HG03280 (cell line): ENCODE measurements around the gene BCS1L.
"Not testable (repeated sequence)": the region's sequence is repeated elsewhere in the genome, so short reads cannot be mapped to it uniquely, and the experiment has no call there.

Experiments used
- ATAC-seq: cut with Tn5 transposase; IDR thresholded peaks from one replicate; pipeline ENCODE4 v1.9.1; 2021; ENCODE audit warnings: mild to moderate bottlenecking, moderate library complexity; ENCODE audit not compliant: unreplicated experiment

The BCS1L gene

DNA sequence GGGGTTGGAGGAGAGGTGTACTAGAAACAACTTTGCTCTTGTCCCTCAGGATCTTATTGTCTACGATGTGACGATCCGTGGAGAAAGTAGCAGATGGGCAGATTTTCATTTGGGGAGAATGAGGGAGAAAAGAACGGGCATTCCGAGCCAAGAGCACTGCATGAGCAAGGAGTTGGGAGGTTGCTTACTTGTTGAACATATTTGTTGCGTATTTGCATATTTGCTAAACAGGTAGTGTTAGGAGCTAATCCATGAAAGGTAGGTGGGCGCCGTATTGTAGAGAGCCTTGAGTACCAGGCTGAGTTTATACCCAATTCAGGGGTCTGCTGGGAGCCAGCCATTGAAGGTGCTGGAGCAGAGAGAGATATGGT lies 490 bp downstream of the BCS1L start:
- no peak for ATAC-seq

DNA sequence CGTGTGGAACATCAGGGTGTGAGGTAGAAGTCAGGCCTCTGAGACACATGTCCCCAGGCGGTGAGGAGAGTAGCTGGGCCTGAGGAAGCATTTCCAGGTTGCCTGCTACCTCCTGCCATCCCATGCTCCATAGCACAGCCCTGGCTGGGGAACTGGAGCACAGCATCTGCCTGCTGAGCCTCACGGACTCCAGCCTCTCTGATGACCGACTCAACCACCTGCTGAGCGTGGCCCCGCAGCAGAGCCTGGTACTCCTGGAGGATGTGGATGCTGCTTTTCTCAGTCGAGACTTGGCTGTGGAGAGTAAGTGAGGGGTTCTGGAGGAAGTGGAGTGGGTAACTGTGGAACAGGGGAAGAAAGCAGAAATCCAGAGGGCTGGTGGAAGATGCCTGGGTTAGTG lies 2.9 kb downstream of the BCS1L start:
- no peak for ATAC-seq

DNA sequence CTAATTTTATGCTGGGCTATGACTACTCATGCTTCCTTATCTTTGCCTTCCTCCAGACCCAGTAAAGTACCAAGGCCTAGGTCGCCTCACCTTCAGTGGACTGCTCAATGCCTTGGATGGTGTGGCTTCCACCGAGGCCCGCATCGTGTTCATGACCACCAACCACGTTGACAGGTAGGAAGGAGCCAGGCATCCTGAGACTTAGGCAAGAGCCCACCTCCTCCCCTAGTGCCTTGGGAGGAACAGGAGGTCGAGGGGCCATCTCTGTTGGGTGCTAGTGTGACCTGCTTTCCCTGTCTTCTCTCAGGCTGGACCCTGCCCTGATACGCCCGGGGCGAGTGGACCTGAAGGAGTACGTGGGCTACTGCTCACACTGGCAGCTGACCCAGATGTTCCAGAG lies 3.3 kb downstream of the BCS1L start:
- ATAC-seq = no peak

DNA sequence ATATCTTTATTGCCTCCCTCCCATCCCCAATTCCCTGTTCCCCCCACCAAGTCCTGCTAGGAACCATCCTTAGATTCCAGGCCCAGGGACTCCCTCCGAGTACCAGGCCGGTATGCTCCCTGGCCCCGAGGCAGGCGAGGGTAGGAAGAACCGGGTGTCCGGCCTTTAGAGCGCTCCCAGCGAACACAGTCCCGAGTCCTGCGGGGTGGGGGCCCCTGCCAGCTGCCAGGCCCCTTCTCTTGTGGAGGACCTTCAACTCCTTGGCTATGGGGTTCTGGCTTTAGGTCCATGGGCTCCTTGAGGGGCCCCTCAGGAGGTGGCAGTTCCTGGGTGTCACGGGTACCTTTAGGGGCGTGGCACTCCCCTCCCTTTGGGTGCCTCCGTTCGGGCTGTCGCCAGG lies 4.4 kb downstream of the BCS1L start:
- no peak for ATAC-seq

DNA sequence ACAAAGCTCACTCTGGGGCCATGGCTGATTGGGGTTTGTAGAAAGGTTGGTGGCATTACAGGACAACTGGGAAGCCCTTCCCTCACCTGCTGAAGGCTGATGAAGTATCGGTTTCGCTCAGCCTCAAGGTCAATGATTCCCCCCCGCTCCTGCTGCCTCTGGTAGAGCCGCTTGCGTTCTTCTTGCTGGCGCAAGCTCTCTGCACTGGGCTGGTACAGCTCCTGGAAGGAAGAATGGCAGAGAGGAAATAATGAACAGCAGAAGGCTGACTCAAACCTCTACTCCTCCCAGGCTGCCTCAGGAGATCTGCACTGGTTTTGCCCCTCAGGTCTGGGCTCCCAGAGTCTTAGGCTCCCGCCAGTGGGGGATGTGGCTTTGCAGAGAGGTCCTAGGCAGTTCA lies 5.2 kb downstream of the BCS1L start:
- no peak for ATAC-seq

DNA sequence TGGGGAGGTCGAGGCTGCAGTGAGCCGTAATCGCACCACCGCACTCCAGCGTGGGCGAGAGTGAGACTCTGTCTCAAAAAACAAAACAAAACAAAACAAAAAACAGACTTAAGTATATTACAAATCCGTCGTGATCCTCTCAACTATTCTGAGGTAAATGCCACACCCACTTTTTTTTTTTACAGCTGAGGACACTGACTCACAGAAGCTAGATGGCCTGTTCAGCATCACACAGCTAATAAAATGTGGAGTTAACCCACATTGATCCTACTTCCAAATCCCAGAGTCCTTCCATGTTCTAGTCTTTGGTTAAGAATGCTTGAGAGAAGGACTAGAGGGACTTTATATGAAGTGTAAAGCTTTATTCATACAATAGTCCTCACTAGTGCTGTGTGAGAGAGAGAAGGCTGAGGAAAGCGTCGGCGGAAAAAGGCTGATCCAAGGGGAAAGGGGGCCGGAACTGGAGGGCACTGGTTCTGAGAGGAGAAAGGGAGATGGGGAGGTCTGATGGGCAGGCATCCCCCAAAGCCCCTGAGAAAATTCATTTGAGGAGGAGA lies 11.7 kb downstream of the BCS1L start:
- no peak for ATAC-seq

DNA sequence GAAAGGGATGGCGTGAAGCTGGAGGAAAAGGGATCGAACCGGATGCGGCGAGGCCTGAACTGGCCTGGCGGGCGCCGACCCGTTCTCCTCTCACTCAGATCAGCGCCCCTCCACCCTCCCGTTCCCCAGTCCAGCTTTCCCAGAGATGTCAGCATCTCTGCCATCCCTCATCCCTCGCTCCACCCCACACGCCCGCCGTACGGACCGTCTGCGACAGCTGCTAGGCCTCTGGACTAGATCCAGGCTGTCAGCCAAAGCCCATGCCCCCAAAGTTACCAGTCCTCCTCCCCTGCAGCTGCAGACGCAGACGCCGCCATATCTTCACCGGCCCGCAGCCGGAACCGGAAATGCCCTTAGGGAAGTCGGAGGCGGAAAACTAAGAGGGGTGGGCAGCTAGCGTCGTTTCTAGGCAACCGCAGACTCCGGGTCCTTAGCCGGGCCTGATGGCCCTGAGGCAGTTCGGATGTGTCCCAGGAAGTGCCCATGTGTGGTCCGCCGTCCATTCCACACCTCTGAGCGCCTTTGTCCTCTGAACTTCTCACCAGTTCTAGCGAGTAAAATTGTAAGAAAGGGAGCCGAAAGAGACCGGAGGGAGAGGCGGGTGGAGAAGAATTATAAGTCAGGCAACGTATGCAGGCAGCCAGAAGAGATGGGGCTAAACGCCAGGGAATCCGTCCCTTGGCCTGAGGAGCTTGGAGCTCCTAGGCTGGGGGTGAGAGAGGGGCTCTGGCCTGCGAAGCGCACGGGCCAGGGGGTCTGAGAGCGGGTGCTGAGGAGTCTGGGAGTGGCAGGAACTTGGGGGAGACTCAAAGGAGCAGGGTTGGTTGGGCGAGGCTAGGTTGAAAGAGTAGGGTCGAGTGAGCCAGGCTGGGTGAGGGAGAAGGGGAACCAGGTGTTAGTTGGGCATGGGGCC lies 12.4 kb downstream of the BCS1L start, which contains the start of the genes RNF25 and STK36:
Gene RNF25 (minus strand): TSS at position 349 of the 913 bp plus-strand sequence. CDS start 32 bp downstream, at position 317.
Gene STK36 (plus strand): TSS at position 433 of the 913 bp plus-strand sequence. CDS start 744 bp downstream, outside the sequence.
- ATAC-seq = peak; percentile 98

DNA sequence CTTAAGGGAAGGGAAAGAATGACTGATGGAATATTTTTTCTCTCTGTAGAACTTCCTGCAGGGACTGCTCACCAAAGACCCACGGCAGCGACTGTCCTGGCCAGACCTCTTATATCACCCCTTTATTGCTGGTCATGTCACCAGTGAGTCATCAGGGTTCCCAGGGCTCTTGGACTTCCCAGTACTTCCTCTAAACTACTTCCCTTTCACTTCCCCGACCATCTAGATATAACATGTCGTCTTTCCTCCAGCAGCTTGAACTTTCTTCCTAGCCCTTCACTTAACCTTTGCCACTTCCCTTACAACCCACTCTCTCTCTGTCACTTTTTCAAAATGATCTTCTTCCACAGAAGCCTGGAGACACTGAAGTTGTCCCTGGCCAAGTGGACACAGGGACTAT lies 19.6 kb downstream of the BCS1L start:
- no peak for ATAC-seq

DNA sequence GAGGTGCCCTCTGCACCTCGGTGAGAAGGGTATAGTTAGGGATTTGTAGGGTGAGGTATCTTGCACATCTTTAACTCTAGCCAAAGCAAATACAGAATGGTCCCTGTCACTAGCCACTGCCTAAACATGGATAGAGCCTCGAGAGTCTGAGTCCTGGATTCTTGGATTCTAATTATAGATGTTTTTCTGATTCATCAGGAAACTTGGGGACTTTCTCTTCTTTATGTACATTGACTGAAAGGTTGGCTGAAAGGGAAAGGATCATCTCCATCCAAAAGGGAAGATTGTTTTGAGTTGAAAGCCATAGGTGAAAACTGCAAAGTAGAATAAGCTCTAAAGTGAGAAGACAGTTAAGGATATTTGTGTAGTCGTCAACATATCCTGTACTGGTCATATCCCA lies 20.6 kb downstream of the BCS1L start:
- ATAC-seq = no peak

DNA sequence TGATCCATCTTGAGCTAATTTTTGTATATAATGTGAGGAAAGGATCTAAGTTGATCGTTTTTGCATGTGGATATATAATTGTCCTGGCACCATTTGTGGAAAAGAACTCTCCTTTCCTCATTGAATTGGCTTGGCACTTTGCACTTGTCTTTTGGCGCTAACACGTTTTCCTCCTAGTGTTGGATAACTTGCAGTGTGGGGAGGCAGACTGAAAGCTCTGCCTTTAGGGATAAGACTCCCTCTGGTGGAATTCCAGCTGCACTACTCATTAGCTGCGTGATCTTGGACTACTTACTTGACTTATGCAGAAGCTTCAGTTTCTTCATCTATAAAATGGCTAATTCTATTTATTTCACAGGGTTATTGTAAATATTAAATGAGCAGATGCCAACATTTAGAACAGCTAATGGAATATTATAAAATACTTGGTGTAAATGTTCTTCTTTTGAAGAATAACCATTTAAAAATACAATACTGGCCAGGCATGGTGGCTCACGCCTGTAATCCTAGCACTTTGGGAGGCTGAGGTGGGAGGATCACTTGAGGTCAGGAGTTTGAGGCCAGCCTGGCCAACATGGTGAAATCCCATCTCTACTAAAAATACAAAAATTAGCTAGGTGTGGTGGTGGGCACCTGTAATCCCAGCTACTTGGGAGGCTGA lies 28.0 kb downstream of the BCS1L start:
- ATAC-seq = not testable (repeated sequence)

DNA sequence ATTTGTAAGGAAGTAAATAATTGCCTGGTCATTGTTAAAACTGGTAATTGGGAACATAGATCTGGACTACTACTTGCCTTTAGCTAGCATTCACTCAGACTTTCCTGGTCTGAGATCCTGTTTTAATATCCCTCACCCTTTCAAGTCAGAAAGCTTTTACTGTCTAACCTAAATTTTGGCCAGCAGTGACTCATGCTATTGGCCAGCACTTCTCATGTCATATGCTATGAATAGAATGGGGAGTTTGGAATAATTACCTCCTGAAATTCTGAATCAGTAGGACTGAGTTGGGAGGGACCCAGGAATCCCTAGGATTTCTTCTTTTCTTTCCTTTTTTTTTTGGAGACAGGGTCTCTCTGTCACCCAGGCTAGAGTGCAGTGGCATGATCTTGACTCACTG lies 31.8 kb downstream of the BCS1L start:
- no peak for ATAC-seq

DNA sequence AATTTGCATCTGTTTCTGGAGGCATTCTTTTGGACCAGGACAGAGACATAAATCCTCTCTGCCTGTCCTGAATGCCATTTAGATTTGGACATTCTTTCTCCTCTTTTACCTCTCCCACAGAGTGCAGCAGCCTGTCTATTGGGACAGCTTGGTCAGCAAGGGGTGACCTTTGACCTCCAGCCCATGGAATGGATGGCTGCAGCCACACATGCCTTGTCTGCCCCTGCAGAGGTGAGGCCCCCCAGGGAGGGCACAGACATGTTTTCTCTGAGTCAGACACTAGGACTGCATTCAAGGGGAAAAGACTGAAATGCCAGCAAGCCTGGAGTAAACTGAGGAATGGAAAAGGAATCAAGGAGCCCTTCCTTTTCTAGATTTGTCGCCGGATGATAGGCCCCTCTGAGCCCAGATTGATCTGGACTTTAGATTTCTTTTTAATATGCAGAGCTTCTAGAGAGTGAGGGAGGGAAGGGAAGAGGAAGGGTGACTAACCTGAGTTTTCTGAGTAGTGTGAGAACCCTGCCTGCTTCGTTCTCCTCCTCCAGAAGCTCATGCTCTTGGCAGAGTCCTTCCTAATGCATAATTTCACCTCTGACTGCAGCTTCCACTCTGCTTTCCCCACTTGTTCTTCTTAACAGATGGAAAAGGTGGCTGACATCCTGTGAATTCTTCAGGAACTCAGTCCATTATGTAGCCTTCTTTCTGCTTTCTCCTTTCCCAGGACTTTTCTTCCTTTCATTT lies 35.1 kb downstream of the BCS1L start:
- no peak for ATAC-seq

DNA sequence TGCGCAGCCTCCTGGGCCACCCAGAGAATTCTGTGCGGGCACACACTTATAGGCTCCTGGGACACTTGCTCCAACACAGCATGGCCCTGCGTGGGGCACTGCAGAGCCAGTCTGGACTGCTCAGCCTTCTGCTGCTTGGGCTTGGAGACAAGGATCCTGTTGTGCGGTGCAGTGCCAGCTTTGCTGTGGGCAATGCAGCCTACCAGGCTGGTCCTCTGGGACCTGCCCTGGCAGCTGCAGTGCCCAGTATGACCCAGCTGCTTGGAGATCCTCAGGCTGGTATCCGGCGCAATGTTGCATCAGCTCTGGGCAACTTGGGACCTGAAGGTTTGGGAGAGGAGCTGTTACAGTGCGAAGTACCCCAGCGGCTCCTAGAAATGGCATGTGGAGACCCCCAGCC lies 39.4 kb downstream of the BCS1L start:
- no peak for ATAC-seq

DNA sequence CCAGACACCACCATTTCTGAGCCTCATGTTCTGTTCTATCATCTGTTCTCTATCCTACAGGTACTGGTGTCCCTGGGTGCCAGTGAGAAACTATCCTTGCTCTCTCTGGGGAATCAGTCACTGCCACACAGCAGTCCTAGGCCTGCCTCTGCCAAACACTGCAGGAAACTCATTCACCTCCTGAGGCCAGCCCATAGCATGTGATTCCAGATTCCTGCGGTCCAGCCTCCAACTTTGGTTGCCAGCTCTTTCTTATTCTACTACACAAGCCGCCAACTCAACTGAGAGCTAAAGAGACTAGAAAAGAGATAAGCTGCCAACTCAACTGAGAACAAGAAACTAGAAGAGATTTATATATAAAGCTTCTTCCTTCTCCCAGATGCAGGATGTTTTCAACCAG lies 42.3 kb downstream of the BCS1L start:
- ATAC-seq = no peak

DNA sequence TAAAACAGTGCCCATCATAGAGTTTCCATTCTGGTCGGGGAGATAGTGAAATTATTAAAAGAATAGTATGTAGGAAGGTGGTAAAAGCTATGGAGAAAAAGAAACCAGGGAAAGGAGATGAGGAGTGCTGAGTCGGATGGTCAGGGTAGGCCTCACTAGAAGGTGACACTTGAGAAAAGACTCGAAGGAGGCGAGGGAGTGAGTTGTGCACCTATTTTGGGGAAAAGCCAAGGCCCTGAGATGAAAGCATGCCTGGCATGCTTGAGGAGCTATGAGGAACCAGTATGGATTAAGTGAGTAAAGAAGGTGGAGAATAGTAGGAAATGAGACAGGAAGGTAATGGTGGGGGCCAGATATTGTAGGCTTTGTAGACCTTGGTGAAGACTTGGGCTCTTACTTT lies 43.9 kb downstream of the BCS1L start:
- no peak for ATAC-seq

DNA sequence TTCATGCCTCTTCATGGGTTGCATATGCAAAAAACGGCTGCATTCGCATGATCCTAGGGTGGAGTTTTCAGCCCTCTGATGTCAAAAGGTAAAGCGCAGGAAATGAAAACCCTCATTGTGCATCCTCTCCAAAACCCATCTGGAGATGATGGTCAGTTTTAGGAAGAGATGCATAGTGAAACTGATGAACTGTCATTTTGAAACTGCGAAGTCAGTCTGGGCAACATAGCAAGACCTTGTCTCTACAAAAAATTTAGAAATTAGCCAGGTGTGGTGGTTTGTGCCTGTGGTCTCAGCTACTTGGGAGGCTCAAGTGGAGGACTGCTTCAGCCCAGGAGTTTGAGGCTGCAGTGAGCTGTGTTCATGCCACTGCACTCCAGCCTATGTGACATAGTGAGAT lies 48.6 kb downstream of the BCS1L start:
- ATAC-seq = no peak

DNA sequence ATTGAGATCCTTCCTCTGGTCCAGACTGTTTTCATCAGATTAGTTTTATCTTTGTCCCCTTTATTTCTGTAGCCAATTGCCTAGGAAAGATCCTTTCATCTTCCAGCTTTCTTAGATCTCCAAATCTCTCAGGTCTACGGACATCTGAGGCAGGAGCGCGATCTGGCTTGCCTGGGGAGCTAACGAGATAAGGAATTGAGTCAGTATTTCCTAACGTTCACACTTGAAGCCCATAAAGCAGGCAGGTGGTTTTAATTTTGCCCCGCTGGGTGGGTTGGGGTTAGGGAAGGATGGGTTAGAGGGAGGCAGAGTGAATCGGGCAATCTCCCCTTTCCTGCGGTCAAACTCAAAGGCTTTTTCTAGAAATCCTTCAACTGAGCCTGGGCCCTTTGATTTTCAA lies 50.4 kb downstream of the BCS1L start:
- ATAC-seq = no peak

DNA sequence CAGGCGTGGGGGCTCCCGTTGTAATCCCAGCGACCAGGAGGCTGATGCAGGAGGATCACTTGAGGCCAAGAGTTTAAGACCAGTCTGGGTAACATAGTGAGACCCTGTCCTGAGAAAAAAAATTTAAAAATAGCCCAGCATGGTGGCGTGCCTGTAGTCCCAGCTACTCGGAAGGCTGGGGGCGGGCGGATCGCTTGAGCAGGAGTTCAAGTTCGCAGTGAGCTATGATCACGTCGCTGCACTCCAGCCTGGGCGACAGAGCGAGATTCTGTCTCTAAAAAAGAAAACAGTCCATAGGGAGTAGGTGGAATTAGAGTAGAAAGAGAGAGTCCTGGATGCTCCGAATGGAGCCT lies 50.8 kb downstream of the BCS1L start:
- ATAC-seq = no peak

DNA sequence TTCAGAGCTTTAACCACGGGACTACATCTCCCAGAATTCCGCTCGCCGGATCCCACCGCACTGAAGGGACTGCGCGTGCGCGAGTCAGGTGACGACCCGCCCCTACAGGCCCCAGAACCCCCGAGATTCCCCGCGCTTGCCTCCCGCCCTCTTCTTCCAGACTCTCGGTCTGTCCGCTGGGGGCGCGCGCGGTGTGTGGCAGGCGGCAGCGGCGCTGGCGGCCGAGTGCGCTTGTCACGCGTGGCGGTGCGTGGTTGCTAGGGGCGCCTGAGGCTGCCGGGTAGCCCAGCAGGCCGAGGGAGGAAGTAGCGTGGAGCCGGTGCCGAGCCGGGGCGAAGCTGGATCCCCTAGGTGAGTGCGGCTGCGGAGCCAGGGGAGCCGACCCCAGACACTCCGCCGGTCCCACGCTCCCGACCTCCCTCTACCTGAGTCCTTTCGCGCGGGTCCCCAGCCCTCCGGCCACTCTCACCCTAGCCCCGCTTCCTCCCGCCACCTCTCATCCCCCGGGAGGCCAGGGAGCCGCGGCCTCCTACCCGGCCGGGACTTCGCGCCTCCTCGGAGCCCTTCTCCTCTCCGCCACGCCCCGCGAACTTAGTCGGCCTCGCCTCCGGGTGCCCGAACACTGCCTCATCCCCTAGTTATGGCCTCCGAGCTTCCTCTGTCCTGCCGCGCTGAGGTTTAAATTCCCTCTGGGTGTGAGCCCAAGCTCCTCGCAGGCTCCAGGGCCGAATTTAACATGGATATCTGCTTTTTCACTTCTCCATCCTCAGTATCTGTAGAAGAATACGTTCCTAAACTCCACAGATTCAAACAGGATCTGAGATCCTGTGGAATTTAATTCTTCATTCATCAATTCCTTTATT lies 51.4 kb downstream of the BCS1L start, which contains the start of gene TTLL4:
Gene TTLL4 (plus strand): TSS at position 149 of the 863 bp plus-strand sequence. CDS start 26,842 bp downstream, outside the sequence.
- peak; percentile 97 for ATAC-seq

DNA sequence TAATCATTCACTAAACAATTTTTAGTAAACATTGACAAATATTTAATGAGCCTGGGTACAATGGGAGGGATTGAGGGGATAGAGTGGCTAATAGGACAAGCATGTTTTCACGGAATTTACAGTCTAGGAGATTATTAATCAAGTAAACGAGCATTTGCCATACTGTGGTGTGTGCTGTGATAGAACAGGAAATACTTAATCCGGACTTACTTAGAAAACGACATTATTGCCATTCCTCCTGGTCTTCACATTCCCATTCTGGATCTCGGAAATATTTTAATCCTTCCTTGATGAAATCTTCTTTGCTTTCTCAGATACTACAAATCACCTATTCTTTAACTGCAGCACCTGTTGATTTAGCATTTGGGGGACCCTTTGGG lies 52.1 kb downstream of the BCS1L start:
- ATAC-seq = no peak
